ENCODE data around the gene CAP2. TPM values are rescaled to one million over a fixed set of nuclear protein-coding genes. Genes with fewer than 3 reads are reported as not detected.

CAP2 gene
- total RNA-seq, 1 experiment from 2014 or later, result 7.2 TPM

- DNase-seq (ENCODE audit: low spot score) (no peak), ATAC-seq (no peak)
- Mint-ChIP-seq H3K36me3 (no peaks in the 10 kb centered on the region), H3K9me3 (peaks cover 11% of the 10 kb centered on the region), H3K27ac (no peak overlapping the region), H3K4me1 (no peaks in the 10 kb centered on the region), H3K27me3 (ENCODE audit: low read depth) (no peaks in the 10 kb centered on the region), H3K4me3 (no peak overlapping the region)
- ChIA-PET POLR2A (no interaction called here), CTCF (no interaction called here)
- no peak for TF ChIP-seq E2F1 (CRISPR knock-in tag; IDR thresholded peaks at IDR 0.05)
- no peak for TF ChIP-seq ZNF512 (CRISPR knock-in tag; IDR thresholded peaks at IDR 0.05; ENCODE audit: borderline replicate concordance)
- no peak for TF ChIP-seq USF1 (CRISPR knock-in tag; IDR thresholded peaks at IDR 0.05)
- no peak for TF ChIP-seq ARID4B (CRISPR knock-in tag; IDR thresholded peaks at IDR 0.05; ENCODE audit: borderline replicate concordance)
- no peak for TF ChIP-seq ZNF425 (CRISPR knock-in tag; conservative IDR thresholded peaks at IDR 0.05)
Observed at GRCh38 chr6:17358515-17358914, 34.9 kb upstream of the CAP2 start.

- ChIA-PET CTCF (no interaction called here), POLR2A (no interaction called here)
- Mint-ChIP-seq H3K9me3 (peaks cover 11% of the 10 kb centered on the region), H3K4me1 (no peaks in the 10 kb centered on the region), H3K36me3 (no peaks in the 10 kb centered on the region), H3K4me3 (no peak overlapping the region), H3K27ac (no peak overlapping the region), H3K27me3 (ENCODE audit: low read depth) (no peaks in the 10 kb centered on the region)
- DNase-seq (ENCODE audit: low spot score), result no peak
- ATAC-seq, result no peak
- TF ChIP-seq E2F5 (CRISPR knock-in tag; IDR thresholded peaks at IDR 0.05), result no peak
- TF ChIP-seq PRRX2 (CRISPR knock-in tag; IDR thresholded peaks at IDR 0.05), result no peak
- no peak for TF ChIP-seq ZNF138 (CRISPR knock-in tag; conservative IDR thresholded peaks at IDR 0.05)
- no peak for TF ChIP-seq ZNF232 (CRISPR knock-in tag; IDR thresholded peaks at IDR 0.05)
- TF ChIP-seq RELA (CRISPR knock-in tag; IDR thresholded peaks at IDR 0.05; ENCODE audit: borderline replicate concordance), result no peak
- TF ChIP-seq EMX1 (CRISPR knock-in tag; IDR thresholded peaks at IDR 0.05), result no peak
- TF ChIP-seq ZNF512 (CRISPR knock-in tag; IDR thresholded peaks at IDR 0.05; ENCODE audit: borderline replicate concordance), result no peak
- no peak for TF ChIP-seq NFATC4 (CRISPR knock-in tag; IDR thresholded peaks at IDR 0.05)
- TF ChIP-seq CREM (CRISPR knock-in tag; IDR thresholded peaks at IDR 0.05), result no peak
- no peak for TF ChIP-seq CDX4 (CRISPR knock-in tag; IDR thresholded peaks at IDR 0.05; ENCODE audit: borderline replicate concordance)
- no peak for TF ChIP-seq NR1H2 (CRISPR knock-in tag; IDR thresholded peaks at IDR 0.05)
Observed at GRCh38 chr6:17360564-17360963, 32.8 kb upstream of the CAP2 start.
